KMS-11 (cell line): ENCODE results near the gene FOXP4.

Experiments used
- H2AFZ ChIP-seq: fragments of 200-600 bp; sonication (generic); 2 replicates; pipeline ENCODE4 v1.6.1; 2016; ENCODE audit warnings: antibody characterized with exemption, mixed run types, low read depth
- H3K27ac ChIP-seq: fragments of 200-600 bp; sonication (generic); 2 replicates; pipeline ENCODE4 v1.6.1; 2016; ENCODE audit warnings: mild to moderate bottlenecking, mixed run types
- H3K27me3 ChIP-seq: fragments of 200-600 bp; sonication (generic); 2 replicates; pipeline ENCODE4 v1.6.1; 2017; ENCODE audit warnings: mild to moderate bottlenecking, low read depth, mixed run types, moderate library complexity; ENCODE audit not compliant: insufficient read depth
- H3K36me3 ChIP-seq: fragments of 200-600 bp; sonication (generic); 2 replicates; pipeline ENCODE4 v1.6.1; 2017; ENCODE audit warnings: mild to moderate bottlenecking, mixed run types; ENCODE audit not compliant: insufficient read depth
- H3K4me1 ChIP-seq: fragments of 200-600 bp; sonication (generic); 2 replicates; pipeline ENCODE4 v1.6.1; 2016; ENCODE audit warnings: mild to moderate bottlenecking, low read depth, mixed run types; ENCODE audit not compliant: poor library complexity, severe bottlenecking
- H3K4me2 ChIP-seq: fragments of 200-600 bp; sonication (generic); 2 replicates; pipeline ENCODE4 v1.7.0; 2016; ENCODE audit warnings: mild to moderate bottlenecking, mixed run types
- H3K4me3 ChIP-seq: fragments of 200-600 bp; sonication (generic); IDR thresholded peaks from 2 replicates; pipeline ENCODE4 v1.6.1; 2017; ENCODE audit warnings: low read depth, low read length, mixed read lengths; ENCODE audit not compliant: insufficient read depth
- H3K79me2 ChIP-seq: fragments of 200-600 bp; sonication (generic); 2 replicates; pipeline ENCODE4 v1.6.1; 2016; ENCODE audit warnings: low read depth, mixed run types; ENCODE audit not compliant: insufficient read depth
- H3K9ac ChIP-seq: fragments of 200-600 bp; sonication (generic); 2 replicates; pipeline ENCODE4 v1.6.1; 2016; ENCODE audit warnings: mild to moderate bottlenecking, mixed run types
- H4K20me1 ChIP-seq: fragments of 200-600 bp; sonication (generic); 2 replicates; pipeline ENCODE4 v1.6.1; 2016; ENCODE audit warnings: mild to moderate bottlenecking, mixed run types; ENCODE audit not compliant: insufficient read depth
- CTCF ChIP-seq: fragments of 200-600 bp; sonication (generic); conservative IDR thresholded peaks from 2 replicates; pipeline ENCODE4 v1.6.1; 2017; ENCODE audit warnings: low read depth, mild to moderate bottlenecking, antibody characterized with exemption, low read length, moderate library complexity, mixed read lengths

The FOXP4 gene

GRCh38 chr6:41563060-41563776, 17.0 kb downstream of the FOXP4 start:
- Histone ChIP-seq H3K27me3 (no peaks in the 10 kb centered on the region), H4K20me1 (no peaks in the 10 kb centered on the region), H3K36me3 (no peaks in the 10 kb centered on the region), H2AFZ (no peak overlapping the region), H3K79me2 (no peaks in the 10 kb centered on the region), H3K4me2 (no peak overlapping the region), H3K9ac (no peak overlapping the region), H3K4me3 (no peak overlapping the region), H3K27ac (no peak overlapping the region), H3K4me1 (no peaks in the 10 kb centered on the region)
- no peak for TF ChIP-seq CTCF

GRCh38 chr6:41564448-41565142, 18.4 kb downstream of the FOXP4 start:
- H2AFZ ChIP-seq: no peak overlapping the region
- H3K36me3 ChIP-seq: no peaks in the 10 kb centered on the region
- no peak overlapping the region for H3K4me3 ChIP-seq
- H3K4me1 ChIP-seq: no peaks in the 10 kb centered on the region
- H4K20me1 ChIP-seq: no peaks in the 10 kb centered on the region
- TF ChIP-seq CTCF: no peak
- H3K9ac ChIP-seq: no peak overlapping the region
- no peak overlapping the region for H3K4me2 ChIP-seq
- no peaks in the 10 kb centered on the region for H3K79me2 ChIP-seq
- H3K27ac ChIP-seq: no peak overlapping the region
- H3K27me3 ChIP-seq: no peaks in the 10 kb centered on the region

- no peaks in the 10 kb centered on the region for H3K4me1 ChIP-seq
- no peak overlapping the region for H3K4me3 ChIP-seq
- H3K4me2 ChIP-seq: no peak overlapping the region
- H3K27me3 ChIP-seq: no peaks in the 10 kb centered on the region
- H3K79me2 ChIP-seq: no peaks in the 10 kb centered on the region
- no peak overlapping the region for H3K9ac ChIP-seq
- no peak overlapping the region for H3K27ac ChIP-seq
- no peak for TF ChIP-seq CTCF
- no peak overlapping the region for H2AFZ ChIP-seq
- no peaks in the 10 kb centered on the region for H3K36me3 ChIP-seq
- H4K20me1 ChIP-seq: no peaks in the 10 kb centered on the region
Observed at GRCh38 chr6:41565701-41566100, 19.5 kb downstream of the FOXP4 start.

GRCh38 chr6:41566961-41567360, 20.8 kb downstream of the FOXP4 start:
- Histone ChIP-seq H3K4me1 (no peaks in the 10 kb centered on the region), H3K27ac (no peak overlapping the region), H3K4me2 (no peak overlapping the region), H3K9ac (no peak overlapping the region), H3K36me3 (no peaks in the 10 kb centered on the region), H3K27me3 (no peaks in the 10 kb centered on the region), H3K4me3 (no peak overlapping the region), H4K20me1 (no peaks in the 10 kb centered on the region), H2AFZ (no peak overlapping the region), H3K79me2 (no peaks in the 10 kb centered on the region)
- TF ChIP-seq CTCF: no peak
